CD4-positive, alpha-beta T cell treated with Interleukin-6 at 100 ng/mL for 8 hours (primary cell): Measurements from ENCODE around the gene MARK2.
A peak's percentile ranks its signal among the peaks of the same experiment; 100 is the strongest.
"Not testable (repeated sequence)": the region's sequence is repeated elsewhere in the genome, so short reads cannot be mapped to it uniquely, and the experiment has no call there.

ENCODE experiments used
- DNase-seq: peaks from one replicate; pipeline ENCODE4 v3.0.0-alpha.2; 2020; ENCODE audit warnings: mixed read lengths, low spot score

MARK2 gene

DNA sequence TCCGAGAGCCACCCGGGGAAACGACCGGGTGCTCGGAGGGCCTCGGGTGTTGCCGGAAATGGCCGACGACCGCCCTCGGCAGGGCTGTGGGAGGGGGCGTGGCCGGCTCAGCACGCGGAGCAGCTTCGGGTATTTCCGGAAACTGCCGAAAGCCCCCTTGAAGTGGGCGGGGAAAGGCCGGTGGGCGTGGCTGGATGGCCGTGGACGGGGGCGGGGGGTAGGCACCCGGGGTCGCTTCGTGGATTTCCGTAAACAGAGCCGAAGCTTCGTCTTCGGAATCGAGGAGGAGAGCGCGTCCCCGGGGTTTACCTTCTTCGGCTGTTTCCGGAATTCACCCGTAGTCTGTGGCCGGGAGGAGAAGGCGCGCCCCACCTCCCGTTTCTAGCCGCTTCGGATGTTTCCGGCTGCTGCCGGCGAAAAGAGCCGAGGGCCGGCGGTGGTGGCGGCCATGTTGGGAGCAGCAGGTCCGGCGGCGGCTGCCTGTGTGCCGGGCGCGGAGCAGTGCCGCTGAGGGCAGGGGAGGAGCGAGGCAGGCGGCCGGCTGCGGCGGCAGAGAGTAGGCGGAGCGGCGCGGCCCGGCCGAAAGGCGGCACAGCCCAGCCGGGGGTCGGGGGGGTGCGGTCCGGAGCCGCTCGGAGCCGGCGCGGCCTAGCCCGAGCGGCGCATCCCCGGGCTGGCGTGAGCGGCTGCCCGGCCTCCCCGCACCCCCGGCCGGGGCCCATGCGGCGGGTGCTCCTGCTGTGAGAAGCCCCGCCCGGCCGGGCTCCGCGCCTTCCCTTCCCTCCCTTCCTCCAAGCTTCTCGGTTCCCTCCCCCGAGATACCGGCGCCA, at the start of gene MARK2:
MARK2 (plus strand) TSS at position 433 of the 830 bp plus-strand sequence; CDS start at position 830, 397 bp downstream.
- peak; percentile 99 for DNase-seq

DNA sequence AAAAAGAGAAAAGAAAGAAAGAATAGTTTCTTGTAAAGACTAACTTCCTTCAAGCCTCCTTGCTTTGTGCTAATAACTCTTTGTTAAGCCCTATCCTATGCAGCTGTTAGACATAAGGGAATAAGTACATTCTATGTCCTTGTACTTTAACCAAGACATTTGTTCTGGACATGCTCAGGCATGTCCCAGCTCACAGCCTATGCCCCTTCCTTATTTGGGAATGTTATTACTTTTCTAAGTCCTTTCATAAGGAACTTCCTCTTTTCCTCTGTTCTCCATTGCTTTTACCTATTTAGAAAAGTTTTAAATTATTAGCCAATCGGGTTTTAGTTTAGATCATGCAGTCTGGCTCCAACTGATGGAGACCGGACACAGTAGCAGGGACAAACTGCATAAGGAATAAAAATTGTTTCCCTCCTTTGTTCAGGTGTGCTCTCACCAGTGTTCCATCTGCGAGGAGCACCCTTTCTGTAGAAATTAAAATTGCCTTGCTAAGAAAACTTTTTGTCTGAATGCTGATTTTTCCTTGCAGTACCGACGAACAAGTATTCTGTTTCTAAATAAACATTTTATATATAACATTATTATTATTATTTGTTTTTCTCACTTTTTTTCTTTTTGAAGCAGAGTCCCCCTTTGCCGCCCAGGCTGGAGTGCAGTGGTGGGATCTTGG, 47.3 kb upstream of the MARK2 start:
- DNase-seq, result no peak

DNA sequence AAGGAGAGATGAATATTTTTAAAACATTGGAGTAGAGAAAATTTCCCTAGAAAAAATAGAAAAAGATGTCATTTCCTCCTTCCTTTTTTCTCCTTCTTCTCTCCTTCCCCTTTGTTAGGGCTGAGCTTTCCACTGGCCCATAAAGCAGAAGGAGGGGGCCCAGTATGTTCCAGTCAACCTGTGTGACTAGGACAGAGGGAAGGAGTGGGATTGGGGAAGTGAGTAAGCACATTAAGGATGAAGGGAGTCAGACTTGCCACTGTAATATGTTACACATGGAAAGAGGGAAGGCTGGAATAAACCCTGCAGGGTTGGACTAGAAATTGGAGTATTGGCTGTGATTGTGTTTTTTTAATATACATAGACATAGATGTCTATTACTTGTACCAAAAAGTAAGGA, 45.7 kb upstream of the MARK2 start:
- no peak for DNase-seq

DNA sequence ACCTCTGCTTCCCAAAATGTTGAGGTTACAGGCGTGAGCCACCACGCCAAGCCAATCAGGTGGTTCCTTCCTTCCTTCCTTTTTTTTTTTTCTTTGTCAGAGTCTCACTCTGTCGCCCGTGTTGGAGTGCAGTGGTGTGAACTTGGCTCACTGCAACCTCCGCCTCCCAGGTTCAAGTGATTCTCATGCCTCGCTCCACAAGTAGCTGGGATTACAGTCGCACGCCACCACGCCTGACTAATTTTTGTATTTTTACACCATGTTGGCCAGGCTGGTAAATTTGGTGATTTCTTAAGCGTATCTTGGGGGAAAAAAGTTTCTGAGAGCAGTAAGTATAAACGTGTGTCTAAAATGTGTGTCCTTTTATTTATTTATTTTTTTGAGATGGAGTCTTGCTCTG, 43.8 kb upstream of the MARK2 start:
- no peak for DNase-seq

DNA sequence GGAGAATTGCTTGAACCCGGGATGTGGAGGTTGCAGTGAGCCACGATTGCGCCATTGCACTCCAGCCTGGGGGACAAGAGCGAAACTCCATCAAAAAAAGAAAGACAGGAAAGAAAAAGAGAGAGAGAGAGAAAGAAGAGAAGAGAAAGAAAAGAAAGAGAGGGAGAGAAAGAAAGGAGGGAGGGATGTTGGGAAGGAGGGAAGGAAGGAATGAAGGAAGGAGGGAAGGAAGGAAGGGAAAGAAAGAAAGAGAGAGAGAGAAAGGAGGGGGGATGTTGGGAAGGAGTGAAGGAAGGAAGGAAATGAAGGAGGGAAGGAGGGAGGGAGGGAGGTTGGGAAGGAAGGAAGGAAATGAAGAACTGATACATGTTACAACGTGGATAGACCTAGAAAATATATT, 38.0 kb upstream of the MARK2 start:
- DNase-seq, result no peak

DNA sequence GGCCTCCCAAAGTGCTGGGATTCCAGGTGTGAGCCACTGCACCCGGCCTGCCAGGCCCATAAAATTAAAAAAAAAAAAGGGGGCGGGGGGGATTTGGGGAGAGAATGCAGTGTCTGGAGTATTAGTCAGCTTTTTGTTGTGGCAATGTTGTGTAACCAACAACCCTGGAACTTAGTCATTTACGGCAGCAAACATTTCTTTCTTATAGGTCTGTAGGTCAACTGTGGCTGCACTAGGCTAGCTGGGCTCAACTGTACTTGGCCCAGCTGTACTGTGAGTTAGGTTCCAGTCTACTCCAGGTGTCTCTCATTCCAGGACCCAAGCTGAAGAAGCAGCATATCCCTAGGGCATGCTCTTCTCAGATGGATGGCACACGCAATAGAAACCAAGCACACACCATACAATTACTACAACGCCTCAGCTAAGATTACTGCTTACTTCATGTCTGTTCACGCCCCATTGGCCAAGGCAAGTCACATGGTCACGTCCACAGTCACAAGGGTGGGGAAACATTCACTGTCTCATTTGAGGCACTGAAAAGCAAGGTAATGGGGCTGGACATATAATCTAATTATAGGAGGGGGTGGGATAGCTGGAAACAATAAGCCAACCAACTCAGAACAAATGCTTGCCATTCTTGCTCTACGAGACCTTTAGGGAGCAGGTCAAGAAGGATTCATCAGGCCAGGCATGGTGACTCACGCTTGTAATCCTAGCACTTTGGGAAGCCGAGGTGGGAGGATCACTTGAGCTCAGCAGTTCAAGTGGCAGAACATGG, 36.1 kb upstream of the MARK2 start:
- no peak for DNase-seq

DNA sequence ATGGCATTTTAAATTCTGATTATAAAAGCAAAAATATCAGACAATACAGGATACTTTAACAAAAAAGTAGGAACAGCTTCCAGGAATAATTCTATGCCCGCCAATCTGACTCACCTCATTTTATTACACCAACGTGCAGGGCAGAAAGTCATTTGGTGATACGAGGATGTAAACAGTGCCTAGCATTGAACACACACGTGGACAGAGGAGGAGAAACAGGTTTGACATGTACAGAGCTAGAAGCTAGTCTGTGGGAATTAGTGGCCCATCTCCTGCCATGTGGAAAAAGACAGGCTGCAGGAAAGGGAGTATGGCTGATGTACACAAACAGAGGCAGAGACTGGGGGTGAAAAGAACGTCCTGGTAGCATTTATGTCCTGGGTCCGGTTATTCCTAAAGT, 34.7 kb upstream of the MARK2 start:
- DNase-seq, result no peak

DNA sequence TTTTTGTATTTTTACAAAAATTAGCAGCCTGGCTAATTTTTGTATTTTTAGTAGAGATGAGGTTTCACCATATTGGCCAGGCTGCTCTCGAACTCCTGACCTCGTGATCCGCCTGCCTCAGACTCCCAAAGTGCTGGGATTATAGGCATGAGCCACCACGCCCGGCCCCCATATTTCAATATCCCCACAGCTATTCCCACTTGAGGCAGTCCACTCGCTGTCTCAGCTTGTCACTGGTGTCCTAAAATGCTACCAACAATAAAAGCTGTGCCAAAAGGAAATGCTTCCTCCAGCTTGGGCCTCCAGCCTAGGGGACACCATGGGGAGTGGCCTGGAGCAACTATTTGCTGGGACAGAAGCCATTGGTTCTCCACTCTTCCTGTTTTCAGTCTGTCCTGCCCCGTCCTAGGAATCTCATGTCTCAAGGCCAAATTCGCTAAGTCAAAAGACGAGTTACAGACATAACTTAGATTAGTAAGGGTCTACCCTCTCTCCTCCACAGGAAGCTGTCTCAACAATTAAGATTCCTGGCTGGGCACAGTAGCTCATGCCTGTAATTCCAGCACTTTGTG, 33.0 kb upstream of the MARK2 start:
- DNase-seq, result no peak

DNA sequence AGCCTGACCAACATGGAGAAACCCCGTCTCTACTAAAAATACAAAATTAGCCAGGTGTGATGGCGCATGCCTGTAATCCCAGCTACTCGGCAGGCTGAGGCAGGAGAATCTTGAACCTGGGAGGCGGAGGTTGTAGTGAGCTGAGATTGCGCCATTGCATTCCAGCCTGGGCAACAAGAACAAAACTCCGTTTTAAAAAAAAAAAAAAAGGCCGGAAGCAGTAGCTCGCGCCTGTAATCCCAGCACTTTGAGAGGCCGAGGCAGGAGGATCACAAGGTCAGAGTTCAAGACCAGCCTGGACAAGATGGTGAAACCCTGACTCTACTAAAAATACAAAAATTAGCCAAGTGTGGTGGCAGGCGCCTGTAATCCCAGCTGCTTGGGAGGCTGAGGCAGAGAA, 28.5 kb upstream of the MARK2 start:
- not testable (repeated sequence) for DNase-seq

DNA sequence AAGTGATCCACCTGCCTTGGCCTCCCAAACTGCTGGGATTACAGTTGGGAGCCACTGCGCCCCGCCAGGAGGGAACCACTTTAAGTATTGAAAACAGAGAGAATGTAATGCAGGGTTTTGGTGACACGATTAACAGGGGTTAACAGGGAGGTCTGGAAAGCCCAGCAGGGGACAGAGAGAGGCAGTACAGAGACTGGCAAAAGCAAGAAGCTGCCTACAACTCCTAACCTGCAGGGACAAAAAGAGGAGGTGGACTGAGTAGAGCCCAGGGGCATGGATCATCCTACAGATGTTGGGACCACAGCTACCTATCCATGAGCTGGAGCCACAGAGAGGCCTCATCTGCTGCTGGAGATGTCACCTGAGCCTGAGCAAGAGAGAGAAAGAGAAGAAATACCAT, 27.4 kb upstream of the MARK2 start:
- DNase-seq, result no peak

DNA sequence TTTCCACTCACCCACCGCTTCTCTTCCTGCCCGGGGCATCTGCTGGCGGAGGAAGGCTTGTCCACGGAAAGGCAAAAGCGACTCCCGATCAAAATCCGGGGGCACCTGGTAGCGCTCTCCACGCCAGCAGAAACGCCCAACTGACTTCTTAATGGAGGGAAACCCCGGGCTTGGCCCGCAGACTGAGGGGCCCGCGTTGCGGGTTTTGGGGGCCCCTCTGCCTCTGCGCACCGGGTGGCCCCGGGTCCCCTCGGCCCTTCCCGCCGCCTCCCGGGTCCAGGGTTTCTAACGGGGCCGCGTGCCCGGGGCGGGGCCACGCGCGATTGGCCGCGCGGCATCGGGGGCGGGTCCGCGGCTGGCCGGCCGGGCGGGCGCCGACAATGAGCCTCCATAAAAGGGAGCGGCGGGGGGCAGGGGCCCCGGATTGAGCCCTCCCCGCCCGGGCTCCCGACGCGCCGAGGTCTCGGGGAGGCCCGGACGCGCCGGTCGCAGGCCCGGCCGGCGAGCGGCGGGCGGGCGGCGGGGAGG, 25.8 kb upstream of the MARK2 start, which contains the start of gene SPINDOC:
SPINDOC (plus strand) TSS at position 422 of the 528 bp plus-strand sequence. CDS start 231 bp downstream, outside the sequence.
- peak; percentile 59 for DNase-seq

DNA sequence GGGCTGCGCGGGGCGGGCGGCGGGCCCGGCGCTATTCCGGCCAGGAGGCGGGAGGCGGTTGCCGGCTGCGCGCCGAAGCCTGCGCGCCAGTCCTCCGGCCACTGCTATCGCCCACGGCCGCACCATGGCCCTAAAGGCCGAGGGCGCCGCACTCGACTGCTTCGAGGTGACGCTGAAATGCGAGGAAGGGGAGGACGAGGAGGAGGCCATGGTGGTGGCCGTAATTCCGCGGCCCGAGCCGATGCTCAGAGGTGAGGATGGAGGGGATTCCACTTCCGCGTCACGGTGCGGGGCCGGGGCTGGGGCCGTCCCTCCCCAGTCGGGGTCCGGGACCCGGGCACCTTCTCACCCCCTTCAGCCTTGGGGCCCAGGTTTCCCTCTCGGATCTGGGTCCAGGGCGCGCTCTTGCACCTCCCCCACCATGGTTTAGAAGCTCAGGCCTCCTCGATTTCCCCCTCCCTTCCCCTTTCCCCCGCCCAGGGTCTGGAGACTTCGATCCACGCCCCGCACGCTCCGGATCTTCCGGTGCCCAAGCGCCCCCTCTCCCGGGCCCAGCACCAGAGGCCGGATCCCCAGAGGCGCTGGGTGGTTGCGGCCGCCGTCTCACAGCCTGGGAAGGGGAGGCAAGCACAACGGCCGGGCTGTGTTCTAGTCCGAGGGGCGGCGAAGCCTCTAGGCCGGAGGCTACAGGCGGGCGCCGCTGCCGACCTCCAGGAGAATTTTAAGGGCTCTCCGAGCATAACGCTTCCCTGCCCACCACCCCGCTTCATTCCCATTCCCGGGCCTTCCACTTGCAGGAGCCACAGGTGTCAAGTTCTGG, 25.1 kb upstream of the MARK2 start:
- no peak for DNase-seq

DNA sequence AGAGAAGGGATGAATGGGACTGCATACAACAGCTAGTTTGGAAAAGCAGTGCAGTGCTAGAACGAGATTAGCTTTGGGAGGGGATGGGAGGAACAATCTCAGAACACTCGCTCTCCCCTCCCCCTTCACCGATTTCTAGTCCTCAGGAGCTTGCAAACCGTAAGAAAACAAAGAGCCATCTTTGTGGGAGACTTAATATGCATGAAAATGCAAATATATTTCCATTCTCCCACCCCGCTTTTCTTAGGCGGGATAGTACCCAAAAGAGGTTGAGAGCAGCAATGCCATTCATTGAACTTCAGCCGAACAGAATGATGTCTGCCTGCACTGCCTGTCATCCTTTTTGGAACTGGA, 24.6 kb upstream of the MARK2 start:
- DNase-seq, result no peak

DNA sequence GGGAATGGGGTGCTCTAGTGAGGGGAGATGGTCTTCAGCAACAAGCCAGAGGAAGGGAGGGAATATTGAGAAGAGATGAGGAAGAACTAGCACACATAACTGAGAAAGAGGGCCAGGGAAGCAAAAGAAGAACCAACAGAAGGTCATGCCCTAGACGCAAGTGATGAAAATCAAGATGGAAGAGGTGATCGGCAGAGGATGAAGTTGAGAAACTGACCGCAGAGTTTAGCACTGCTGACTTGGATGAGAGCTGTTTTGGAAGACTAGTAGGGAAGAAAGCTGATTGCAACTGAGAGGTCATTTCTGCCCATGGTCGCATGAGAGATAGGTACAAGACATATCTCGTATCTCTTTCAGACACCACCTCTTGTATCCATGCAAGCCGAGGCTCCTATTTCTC, 22.7 kb upstream of the MARK2 start:
- no peak for DNase-seq

DNA sequence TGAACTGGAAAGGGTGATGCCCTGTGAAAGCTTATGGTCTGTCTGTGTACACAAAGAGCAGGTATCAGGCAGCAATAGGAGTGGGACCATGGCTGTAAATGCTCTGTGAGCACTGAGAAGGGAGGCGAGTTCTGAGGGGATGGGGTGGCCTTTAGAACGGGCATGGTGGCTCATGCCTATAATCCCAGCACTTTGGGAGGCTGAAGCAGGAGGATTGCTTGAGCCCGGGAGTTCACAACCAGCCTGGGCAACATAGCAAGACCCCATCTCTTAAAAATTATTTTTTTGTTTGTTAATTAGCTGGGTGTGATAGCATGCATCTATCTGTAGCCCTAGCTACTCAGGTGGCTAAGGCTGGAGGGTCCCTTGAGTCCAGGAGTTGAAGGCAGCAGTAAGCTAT, 22.2 kb upstream of the MARK2 start:
- no peak for DNase-seq

DNA sequence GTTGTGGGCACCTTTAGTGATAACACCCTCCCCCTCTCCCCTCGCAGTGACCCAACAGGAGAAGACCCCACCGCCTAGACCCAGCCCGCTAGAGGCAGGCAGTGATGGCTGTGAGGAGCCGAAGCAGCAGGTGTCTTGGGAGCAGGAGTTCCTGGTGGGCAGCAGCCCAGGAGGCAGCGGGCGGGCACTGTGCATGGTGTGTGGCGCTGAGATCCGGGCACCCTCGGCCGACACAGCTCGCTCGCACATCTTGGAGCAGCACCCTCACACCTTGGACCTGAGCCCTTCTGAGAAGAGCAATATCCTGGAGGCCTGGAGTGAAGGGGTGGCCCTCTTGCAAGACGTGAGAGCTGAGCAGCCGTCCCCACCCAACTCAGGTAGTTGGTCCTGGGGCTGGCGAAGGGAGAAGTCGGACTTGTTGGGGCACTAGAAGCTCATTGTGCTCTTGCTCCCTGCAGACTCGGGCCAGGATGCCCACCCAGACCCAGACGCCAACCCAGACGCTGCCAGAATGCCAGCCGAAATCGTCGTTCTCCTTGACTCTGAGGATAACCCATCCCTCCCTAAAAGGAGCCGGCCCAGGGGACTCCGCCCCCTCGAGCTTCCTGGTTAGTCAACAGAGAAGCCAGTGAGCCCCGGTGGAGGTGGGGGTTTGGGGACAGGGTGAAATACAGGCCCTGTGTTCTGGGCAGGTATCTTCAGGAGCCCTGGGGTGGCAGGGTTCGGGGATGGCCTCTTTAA, 21.0 kb upstream of the MARK2 start:
- DNase-seq, result no peak

DNA sequence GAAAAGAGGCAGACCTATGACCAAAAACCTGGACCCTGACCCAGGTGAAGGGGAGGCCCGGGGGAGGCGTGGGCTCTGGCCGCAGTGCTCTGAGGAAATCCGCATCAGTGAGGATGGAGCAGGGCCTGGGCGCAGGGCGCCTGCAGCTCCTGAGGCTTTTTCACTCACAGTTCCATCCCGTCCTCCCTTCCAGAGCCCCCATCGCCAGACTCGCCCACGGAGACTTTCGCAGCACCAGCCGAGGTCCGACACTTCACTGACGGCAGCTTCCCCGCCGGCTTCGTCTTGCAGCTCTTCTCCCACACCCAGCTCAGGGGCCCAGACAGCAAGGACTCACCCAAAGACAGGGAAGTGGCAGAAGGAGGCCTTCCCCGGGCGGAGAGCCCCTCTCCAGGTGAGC, 20.3 kb upstream of the MARK2 start:
- no peak for DNase-seq

DNA sequence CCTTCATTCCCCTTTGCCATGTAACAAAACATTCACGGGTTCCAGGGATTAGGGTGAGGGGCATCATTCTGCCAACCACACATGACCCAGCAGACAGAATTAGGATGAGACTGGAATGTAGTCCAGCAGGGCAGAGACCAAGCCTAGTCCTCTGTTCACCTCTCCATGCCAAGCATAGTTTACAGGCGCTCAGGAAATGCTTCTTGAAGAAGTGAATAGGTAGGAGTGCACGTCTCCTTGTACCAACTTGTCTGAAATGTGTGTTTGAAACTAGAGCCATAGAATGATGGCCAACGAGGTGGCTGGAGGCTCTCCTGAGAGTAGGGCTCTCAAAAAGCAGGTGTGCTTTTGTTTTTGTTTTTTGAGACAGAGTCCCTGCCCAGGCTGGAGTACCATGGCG, 17.5 kb upstream of the MARK2 start:
- DNase-seq, result no peak

DNA sequence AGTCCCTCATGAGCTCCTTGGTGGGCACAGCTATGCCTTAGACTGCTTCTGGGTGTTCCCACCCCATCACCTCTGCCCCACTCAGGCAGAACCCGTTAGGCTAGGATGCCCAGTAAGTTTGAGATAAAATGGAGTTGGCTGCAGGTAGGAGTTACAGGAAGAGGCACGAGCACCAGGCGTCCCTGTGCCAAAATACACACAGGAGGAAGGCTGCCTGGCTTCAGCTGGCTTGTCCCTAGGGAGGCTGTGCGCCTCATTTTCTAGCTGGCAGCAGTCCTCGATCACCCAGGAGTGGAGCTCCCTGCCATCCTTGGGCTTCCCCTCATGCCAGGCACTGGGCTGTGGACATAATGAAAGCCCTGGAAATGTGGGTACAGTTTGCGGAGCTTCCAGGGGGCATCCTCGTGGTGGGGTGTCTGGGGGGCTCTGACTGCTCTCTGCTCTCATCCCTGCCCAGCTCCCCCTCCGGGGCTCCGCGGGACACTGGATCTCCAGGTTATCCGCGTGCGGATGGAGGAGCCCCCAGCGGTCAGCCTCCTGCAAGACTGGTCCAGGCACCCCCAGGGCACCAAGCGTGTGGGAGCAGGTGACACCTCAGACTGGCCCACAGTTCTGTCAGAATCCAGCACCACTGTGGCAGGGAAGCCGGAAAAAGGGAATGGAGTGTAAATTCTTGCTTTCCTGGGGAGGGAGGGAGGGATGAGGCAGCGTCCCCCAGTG, 12.3 kb upstream of the MARK2 start:
- no peak for DNase-seq
